HepG2 (cell line): ENCODE results near the gene TMEM186. TPM values are rescaled to one million over a fixed set of nuclear protein-coding genes. Genes with fewer than 3 reads are reported as not detected.

ENCODE experiments used
- ARID5B ChIP-seq: IDR thresholded peaks from 2 replicates; pipeline ENCODE4 v1.4.0; 2020; ENCODE audit warnings: mild to moderate bottlenecking, missing genetic modification reagents
- EED ChIP-seq: sonication (generic); formaldehyde crosslinking; IDR thresholded peaks from 2 replicates; pipeline ENCODE4 v1.5.0; 2020; ENCODE audit warnings: mild to moderate bottlenecking, missing genetic modification reagents
- HIVEP1 ChIP-seq: sonication (generic); formaldehyde crosslinking; IDR thresholded peaks from 2 replicates; pipeline ENCODE4 v1.4.0; 2020; ENCODE audit warnings: mild to moderate bottlenecking, missing genetic modification reagents
- HMGA1 ChIP-seq: sonication (generic); formaldehyde crosslinking; conservative IDR thresholded peaks from 2 replicates; pipeline ENCODE4 v1.4.0; 2020; ENCODE audit warnings: missing genetic modification reagents
- KDM3A ChIP-seq: IDR thresholded peaks from 2 replicates; pipeline ENCODE4 v1.6.1; 2018; ENCODE audit warnings: low read depth, missing compliant biosample characterization
- MZF1 ChIP-seq: sonication (generic); formaldehyde crosslinking; IDR thresholded peaks from 2 replicates; pipeline ENCODE4 v1.8.1; 2023; ENCODE audit warnings: mild to moderate bottlenecking, missing genetic modification reagents, borderline replicate concordance
- NFIC ChIP-seq: IDR thresholded peaks from 2 replicates; pipeline ENCODE4 v1.6.1; 2012; ENCODE audit warnings: mild to moderate bottlenecking, low read length, inconsistent platforms
- PCBP2 ChIP-seq: fragments of 200-400 bp; formaldehyde crosslinking; optimal IDR thresholded peaks from 2 replicates; pipeline ENCODE3; 2018; ENCODE audit warnings: low read length, low read depth; ENCODE audit not compliant: poor library complexity, severe bottlenecking
- PHF21A ChIP-seq: sonication (generic); formaldehyde crosslinking; IDR thresholded peaks from 2 replicates; pipeline ENCODE4 v1.5.0; 2020; ENCODE audit warnings: mild to moderate bottlenecking, missing genetic modification reagents
- POLR2AphosphoS5 ChIP-seq: IDR thresholded peaks from 2 replicates; pipeline ENCODE4 v1.6.1; 2012; ENCODE audit warnings: low read depth, low read length
- PPARG ChIP-seq: conservative IDR thresholded peaks from 2 replicates; pipeline ENCODE4 v1.6.1; 2016; ENCODE audit warnings: missing biosample characterization, missing genetic modification reagents
- RFXANK ChIP-seq: IDR thresholded peaks from 2 replicates; pipeline ENCODE4 v1.6.1; 2016
- SMAD1 ChIP-seq: sonication (generic); formaldehyde crosslinking; IDR thresholded peaks from 2 replicates; pipeline ENCODE4 v1.4.0; 2020; ENCODE audit warnings: missing genetic modification reagents, low read depth, mild to moderate bottlenecking, borderline replicate concordance
- ZFP36L2 ChIP-seq: sonication (generic); formaldehyde crosslinking; IDR thresholded peaks from 2 replicates; pipeline ENCODE4 v1.4.0; 2020; ENCODE audit warnings: missing genetic modification reagents
- ZNF263 ChIP-seq: sonication (generic); formaldehyde crosslinking; IDR thresholded peaks from 2 replicates; pipeline ENCODE4 v1.4.0; 2020; ENCODE audit warnings: missing genetic modification reagents
- ZNF292 ChIP-seq: sonication (generic); formaldehyde crosslinking; IDR thresholded peaks from 2 replicates; pipeline ENCODE4 v1.8.1; 2022; ENCODE audit warnings: mild to moderate bottlenecking, low read depth, missing genetic modification reagents, borderline replicate concordance
- ZNF337 ChIP-seq: sonication (generic); formaldehyde crosslinking; IDR thresholded peaks from 2 replicates; pipeline ENCODE4 v1.5.1; 2020; ENCODE audit warnings: missing genetic modification reagents, low read depth, mild to moderate bottlenecking, borderline replicate concordance
- ZNF343 ChIP-seq: sonication (generic); formaldehyde crosslinking; IDR thresholded peaks from 2 replicates; pipeline ENCODE4 v1.4.0; 2020; ENCODE audit warnings: mild to moderate bottlenecking, missing genetic modification reagents
- ZNF501 ChIP-seq: sonication (generic); formaldehyde crosslinking; IDR thresholded peaks from 2 replicates; pipeline ENCODE4 v1.5.1; 2020; ENCODE audit warnings: mild to moderate bottlenecking, moderate library complexity, missing genetic modification reagents
- ZNF512 ChIP-seq: sonication (generic); formaldehyde crosslinking; IDR thresholded peaks from 2 replicates; pipeline ENCODE4 v1.4.0; 2020; ENCODE audit warnings: mild to moderate bottlenecking, missing genetic modification reagents
- ZNF678 ChIP-seq: sonication (generic); formaldehyde crosslinking; IDR thresholded peaks from 2 replicates; pipeline ENCODE4 v1.4.0; 2020; ENCODE audit warnings: mild to moderate bottlenecking, missing genetic modification reagents
- ZNF790 ChIP-seq: sonication (generic); formaldehyde crosslinking; IDR thresholded peaks from 2 replicates; pipeline ENCODE4 v1.8.0; 2022; ENCODE audit warnings: missing genetic modification reagents, mild to moderate bottlenecking, borderline replicate concordance
- ZNF816 ChIP-seq: sonication (generic); formaldehyde crosslinking; IDR thresholded peaks from 2 replicates; pipeline ENCODE4 v1.8.0; 2022; ENCODE audit warnings: missing genetic modification reagents, mild to moderate bottlenecking, borderline replicate concordance
- polyA plus RNA-seq, 8 experiments: library from polyadenylated mRNA; depleted of rRNA in 3 of 8; stranded (reverse) in 7 of 8; unstranded in 1 of 8; fragments of >200 nt; fragmentation: Illumina TruSeq in 4 of 8; extraction: Trizol in 4 of 8; gene quantifications; 2 replicates each; pipeline versions ENCODE4 v1.2.1 to v1.2.3, GENCODE V29; 2011 to 2016; ENCODE audit warnings: low read depth in 4 of 8, missing spikeins in 1 of 8, mixed read lengths in 1 of 8; ENCODE audit not compliant: insufficient read depth in 1 of 8
- total RNA-seq, 5 experiments: library from RNA; depleted of rRNA; stranded (reverse); fragments of >200 nt; fragmentation: Illumina TruSeq; extraction: Trizol; gene quantifications; 2 replicates each; pipeline ENCODE4 v1.2.3, GENCODE V29; 2016; ENCODE audit warnings: low read depth in 1 of 5
- TF ChIP-seq, protein P1 (sequence below): IDR thresholded peaks from 2 replicates; pipeline ENCODE4 v1.6.1; 2016

TMEM186 gene
- total and polyA plus RNA-seq, 2 of the 13 experiments (the other 11 are each of a cell fraction or from before 2014, with no cell fraction given), result 16.2 to 19.3 TPM

DNA sequence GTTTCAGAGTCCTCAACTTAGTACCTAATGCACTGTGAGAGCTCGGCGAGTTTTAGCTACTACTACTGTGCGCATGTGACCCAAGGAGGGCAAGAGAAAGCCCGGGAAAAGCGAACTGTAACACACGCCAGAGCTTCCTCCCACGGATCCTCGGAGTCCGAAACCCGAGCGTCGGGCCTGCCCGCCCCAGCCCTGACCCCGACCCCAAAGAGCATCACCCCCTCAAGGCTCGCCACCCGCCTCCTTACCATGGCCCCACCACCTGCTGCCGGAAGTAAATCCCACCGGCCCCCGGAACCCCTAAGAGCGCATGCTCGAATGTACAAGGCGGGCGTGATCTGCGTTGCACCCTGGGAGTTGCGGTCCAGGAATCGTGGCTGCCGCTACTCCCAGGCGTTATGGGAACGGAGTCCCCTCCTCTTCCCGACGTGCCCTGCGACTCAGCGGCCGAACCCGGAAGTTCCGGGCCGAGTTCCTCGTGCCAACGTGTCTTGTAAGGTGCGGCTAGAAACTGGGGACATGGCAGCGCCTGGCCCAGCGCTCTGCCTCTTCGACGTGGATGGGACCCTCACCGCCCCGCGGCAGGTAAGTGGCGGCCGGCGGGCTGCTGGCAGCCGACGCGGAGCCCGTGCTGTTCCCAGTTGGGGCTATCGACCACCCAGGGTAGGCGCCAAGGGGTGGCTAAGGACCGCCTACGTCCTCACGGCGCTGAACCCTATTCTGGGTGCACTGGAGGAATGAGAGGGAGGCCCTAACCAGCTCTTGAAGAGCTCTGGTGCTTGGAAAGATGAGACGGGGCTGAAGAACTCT is at the start of gene TMEM186, which contains the start of gene PMM2 (continued):
- TF ChIP-seq ZNF678 (CRISPR knock-in tag), result peak; percentile 98
- TF ChIP-seq ZNF501 (CRISPR knock-in tag), result peak; percentile 100
- 0 out of 2 replicates have a peak, but pooled peaks have one; percentile 42 for TF ChIP-seq RFXANK
- peak; percentile 100 for TF ChIP-seq SMAD1
- TF ChIP-seq PHF21A (CRISPR knock-in tag), result peak; percentile 71; the same call in 1 of the 2 replicates
- no peak; the same call in 1 of the 2 replicates for TF ChIP-seq ZNF337 (CRISPR knock-in tag)
- TF ChIP-seq PPARG, result peak; percentile 66; the same call in 1 of the 2 replicates
- TF ChIP-seq ZNF263 (CRISPR knock-in tag), result peak; percentile 65; the same call in 1 of the 2 replicates
- TF ChIP-seq ZNF512, result no peak
- no peak for TF ChIP-seq HMGA1 (CRISPR knock-in tag)
- peak; percentile 99 for TF ChIP-seq HIVEP1 (CRISPR knock-in tag)
- peak; percentile 99 for TF ChIP-seq EED
- no peak for TF ChIP-seq NFIC
- TF ChIP-seq POLR2AphosphoS5, result peak; percentile 94
- no peak for TF ChIP-seq PCBP2
- TF ChIP-seq, protein P1, sequence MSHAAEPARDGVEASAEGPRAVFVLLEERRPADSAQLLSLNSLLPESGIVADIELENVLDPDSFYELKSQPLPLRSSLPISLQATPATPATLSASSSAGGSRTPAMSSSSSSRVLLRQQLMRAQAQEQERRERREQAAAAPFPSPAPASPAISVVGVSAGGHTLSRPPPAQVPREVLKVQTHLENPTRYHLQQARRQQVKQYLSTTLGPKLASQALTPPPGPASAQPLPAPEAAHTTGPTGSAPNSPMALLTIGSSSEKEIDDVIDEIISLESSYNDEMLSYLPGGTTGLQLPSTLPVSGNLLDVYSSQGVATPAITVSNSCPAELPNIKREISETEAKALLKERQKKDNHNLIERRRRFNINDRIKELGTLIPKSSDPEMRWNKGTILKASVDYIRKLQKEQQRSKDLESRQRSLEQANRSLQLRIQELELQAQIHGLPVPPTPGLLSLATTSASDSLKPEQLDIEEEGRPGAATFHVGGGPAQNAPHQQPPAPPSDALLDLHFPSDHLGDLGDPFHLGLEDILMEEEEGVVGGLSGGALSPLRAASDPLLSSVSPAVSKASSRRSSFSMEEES (CRISPR knock-in tag), result peak; percentile 86
- peak; percentile 93 for TF ChIP-seq ZNF343
- TF ChIP-seq MZF1 (CRISPR knock-in tag), result no peak; the same call in 1 of the 2 replicates
- TF ChIP-seq ZNF790 (CRISPR knock-in tag), result 0 out of 2 replicates have a peak, but pooled peaks have one; percentile 89
- TF ChIP-seq KDM3A (CRISPR knock-in tag), result peak; percentile 95; the same call in 1 of the 2 replicates
- peak; percentile 91; the same call in 1 of the 2 replicates for TF ChIP-seq ZFP36L2 (CRISPR knock-in tag)
- TF ChIP-seq ZNF816, result peak; percentile 74; the same call in 1 of the 2 replicates
- TF ChIP-seq ARID5B (CRISPR knock-in tag), result peak; percentile 83
- peak; percentile 79; the same call in 1 of the 2 replicates for TF ChIP-seq ZNF292
